ENCODE measurements around the gene CAB39.

The CAB39 gene

GRCh38 chr2:230783101-230783500 lies 70.5 kb downstream of the CAB39 start:
- DNase-seq (ENCODE audit: low read depth, low spot score), result no peak

GRCh38 chr2:230784795-230785194 lies 72.2 kb downstream of the CAB39 start:
- DNase-seq (ENCODE audit: low read depth, low spot score), result no peak

- no peak for DNase-seq (ENCODE audit: low read depth, low spot score)
Observed at GRCh38 chr2:230785346-230785745, 72.7 kb downstream of the CAB39 start.

GRCh38 chr2:230787101-230787500 lies 74.5 kb downstream of the CAB39 start:
- no peak for DNase-seq (ENCODE audit: low read depth, low spot score)

- no peak for DNase-seq (ENCODE audit: low read depth, low spot score)
Observed at GRCh38 chr2:230788554-230789175, 76.0 kb downstream of the CAB39 start.

- DNase-seq (ENCODE audit: low read depth, low spot score), result no peak
Observed at GRCh38 chr2:230790981-230791380, 78.3 kb downstream of the CAB39 start.

- DNase-seq (ENCODE audit: low read depth, low spot score), result peak; percentile 52
Observed at GRCh38 chr2:230793572-230794359, 81.1 kb downstream of the CAB39 start.

- DNase-seq (ENCODE audit: low read depth, low spot score), result no peak
Observed at GRCh38 chr2:230794497-230794896, 81.9 kb downstream of the CAB39 start.

- no peak for DNase-seq (ENCODE audit: low read depth, low spot score)
Observed at GRCh38 chr2:230795856-230796255, 83.2 kb downstream of the CAB39 start.

GRCh38 chr2:230796280-230796862 lies 83.7 kb downstream of the CAB39 start:
- no peak for DNase-seq (ENCODE audit: low read depth, low spot score)

- no peak for DNase-seq (ENCODE audit: low read depth, low spot score)
Observed at GRCh38 chr2:230797515-230798495, 85.2 kb downstream of the CAB39 start.

GRCh38 chr2:230798769-230799399 lies 86.2 kb downstream of the CAB39 start:
- DNase-seq (ENCODE audit: low read depth, low spot score), result no peak

GRCh38 chr2:230805353-230806017 lies 92.8 kb downstream of the CAB39 start:
- no peak for DNase-seq (ENCODE audit: low read depth, low spot score)

- DNase-seq (ENCODE audit: low read depth, low spot score), result no peak
Observed at GRCh38 chr2:230807729-230808128, 95.1 kb downstream of the CAB39 start.

GRCh38 chr2:230809015-230809414 lies 96.4 kb downstream of the CAB39 start:
- no peak for DNase-seq (ENCODE audit: low read depth, low spot score)

- DNase-seq (ENCODE audit: low read depth, low spot score), result no peak
Observed at GRCh38 chr2:230809677-230810251, 97.1 kb downstream of the CAB39 start.

- no peak for DNase-seq (ENCODE audit: low read depth, low spot score)
Observed at GRCh38 chr2:230811508-230811907, 98.9 kb downstream of the CAB39 start.

GRCh38 chr2:230812033-230812432 lies 99.4 kb downstream of the CAB39 start:
- no peak for DNase-seq (ENCODE audit: low read depth, low spot score)

- DNase-seq (ENCODE audit: low read depth, low spot score), result no peak
Observed at GRCh38 chr2:230814616-230815015, 102.0 kb downstream of the CAB39 start.

- DNase-seq (ENCODE audit: low read depth, low spot score), result no peak
Observed at GRCh38 chr2:230815088-230815487, 102.4 kb downstream of the CAB39 start.

Measured in activated CD4-positive, CD25-positive, alpha-beta regulatory T cell treated with anti-CD3 and anti-CD28 coated beads, Interleukin-2, amount 50 U/mL, for 16 hours (primary cell).